ENCODE results near the gene ELP4.
"Not testable (repeated sequence)": the region's sequence is repeated elsewhere in the genome, so short reads cannot be mapped to it uniquely, and the experiment has no call there.

- TF ChIP-seq, protein P1, sequence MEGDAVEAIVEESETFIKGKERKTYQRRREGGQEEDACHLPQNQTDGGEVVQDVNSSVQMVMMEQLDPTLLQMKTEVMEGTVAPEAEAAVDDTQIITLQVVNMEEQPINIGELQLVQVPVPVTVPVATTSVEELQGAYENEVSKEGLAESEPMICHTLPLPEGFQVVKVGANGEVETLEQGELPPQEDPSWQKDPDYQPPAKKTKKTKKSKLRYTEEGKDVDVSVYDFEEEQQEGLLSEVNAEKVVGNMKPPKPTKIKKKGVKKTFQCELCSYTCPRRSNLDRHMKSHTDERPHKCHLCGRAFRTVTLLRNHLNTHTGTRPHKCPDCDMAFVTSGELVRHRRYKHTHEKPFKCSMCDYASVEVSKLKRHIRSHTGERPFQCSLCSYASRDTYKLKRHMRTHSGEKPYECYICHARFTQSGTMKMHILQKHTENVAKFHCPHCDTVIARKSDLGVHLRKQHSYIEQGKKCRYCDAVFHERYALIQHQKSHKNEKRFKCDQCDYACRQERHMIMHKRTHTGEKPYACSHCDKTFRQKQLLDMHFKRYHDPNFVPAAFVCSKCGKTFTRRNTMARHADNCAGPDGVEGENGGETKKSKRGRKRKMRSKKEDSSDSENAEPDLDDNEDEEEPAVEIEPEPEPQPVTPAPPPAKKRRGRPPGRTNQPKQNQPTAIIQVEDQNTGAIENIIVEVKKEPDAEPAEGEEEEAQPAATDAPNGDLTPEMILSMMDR (IDR thresholded peaks at IDR 0.05 in 4 of 5, conservative IDR thresholded peaks at IDR 0.05 in 1 of 5) = not testable (repeated sequence)
- TF ChIP-seq POLR2A (IDR thresholded peaks at IDR 0.05) = not testable (repeated sequence)
These were observed 187.5 kb downstream of the ELP4 start for GRCh38 chr11:31697049-31697448.
